ENCODE data around the gene JMJD8.

JMJD8 gene

DNA sequence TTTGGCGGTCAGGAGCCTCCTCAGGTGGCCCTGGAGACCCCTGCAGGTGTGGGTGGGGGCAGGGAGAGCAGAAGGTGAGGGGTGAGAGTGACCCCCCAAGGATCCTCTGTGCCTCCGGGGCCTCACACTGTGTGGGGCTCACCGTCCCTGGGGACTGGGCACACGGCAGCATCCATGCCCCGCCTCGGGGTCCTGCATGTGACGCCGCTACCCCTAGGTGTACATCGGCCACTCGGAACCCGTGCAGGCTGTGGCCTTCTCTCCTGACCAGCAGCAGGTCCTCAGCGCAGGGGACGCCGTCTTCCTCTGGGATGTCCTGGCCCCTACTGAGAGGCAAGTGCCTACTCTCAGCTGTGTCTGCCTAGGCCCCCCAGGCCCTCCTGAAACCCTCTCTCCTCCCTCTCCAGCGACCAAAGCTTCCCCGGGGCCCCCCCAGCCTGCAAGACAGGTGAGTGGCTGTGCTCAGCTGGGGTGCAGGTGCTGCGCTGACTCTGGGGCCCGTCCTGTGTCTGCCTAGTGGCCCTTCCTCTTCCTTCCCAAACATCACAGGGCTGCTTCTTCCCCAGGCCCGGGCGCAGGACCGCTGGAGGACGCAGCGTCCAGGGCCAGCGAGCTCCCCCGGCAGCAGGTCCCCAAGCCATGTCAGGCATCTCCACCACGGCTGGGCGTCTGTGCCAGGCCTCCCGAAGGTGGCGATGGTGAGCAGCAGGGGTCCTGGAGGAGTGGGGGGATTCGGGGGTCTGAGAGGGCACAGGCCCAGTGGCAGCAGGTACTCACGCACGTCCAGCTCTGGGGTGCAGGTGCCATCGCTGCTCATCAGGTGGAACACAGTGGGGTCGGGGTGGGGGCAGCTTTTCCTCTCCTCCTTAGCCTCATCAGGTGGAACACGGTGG is 25.2 kb downstream of the JMJD8 start:
- no peak for DNase-seq

- DNase-seq, result no peak
Observed at GRCh38 chr16:657487-657886, 26.6 kb downstream of the JMJD8 start.

DNA sequence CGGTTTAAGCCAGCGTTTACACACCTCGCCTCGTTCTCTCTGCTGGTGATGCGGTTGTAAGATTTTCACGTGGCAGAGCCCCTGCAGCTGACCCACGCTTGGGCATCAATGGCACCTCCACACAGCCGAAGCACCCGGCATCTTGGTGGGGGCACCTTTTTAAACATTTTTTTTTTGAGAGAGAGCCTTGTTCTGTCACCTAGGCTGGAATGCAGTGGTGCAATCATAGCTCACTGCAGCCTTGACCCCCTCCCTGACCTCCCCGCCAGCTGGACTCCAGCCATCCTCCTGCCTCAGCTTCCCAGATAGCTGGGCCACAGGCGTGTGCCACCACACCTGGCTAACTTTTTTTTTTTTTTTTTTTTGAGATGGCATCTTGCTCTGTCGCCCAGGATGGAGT is 30.1 kb downstream of the JMJD8 start:
- no peak for DNase-seq

DNA sequence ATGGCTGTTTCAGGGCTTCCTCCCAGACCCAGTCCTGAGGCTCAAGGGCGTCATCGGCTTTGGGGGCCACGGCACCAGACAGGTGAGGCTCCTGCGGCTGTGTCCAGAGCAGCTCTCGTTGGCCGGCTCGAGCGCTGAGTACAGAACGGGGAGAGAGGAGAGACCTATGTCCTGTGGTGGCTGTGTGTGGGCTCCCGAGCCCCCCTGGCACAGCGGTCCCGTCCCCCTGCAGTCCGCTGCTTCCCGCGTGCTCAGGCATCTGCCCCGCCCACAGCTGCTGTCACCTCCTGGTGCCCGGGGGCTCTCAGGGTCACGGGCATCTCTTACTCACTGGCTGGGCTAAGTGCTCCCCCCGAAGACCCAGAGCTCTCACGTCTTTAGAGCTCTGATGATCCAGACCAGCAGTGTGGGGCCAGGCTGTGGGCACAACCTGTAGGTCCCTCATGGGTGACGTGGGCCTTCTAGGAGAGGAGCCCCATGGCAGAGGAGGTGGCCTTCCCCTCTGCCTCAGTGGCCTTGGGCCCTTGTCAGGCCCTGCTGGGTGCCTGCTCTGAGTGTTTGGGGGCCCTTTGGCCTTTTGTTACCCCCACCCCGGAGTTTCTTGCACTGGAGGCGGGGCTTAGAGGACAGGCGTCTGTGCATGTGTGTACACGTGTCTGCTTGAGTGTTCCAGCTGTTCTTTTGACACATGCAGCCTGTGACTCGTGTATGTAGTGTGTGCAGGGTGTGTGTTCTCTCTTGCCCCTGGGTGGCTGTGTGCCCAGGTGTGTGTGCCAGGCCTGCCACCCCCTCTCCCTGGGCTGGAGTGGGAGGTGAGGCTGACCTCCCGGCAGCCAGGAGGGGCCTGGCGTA is 31.5 kb downstream of the JMJD8 start:
- no peak for DNase-seq

- no peak for DNase-seq
Observed at GRCh38 chr16:651844-652243, 32.3 kb downstream of the JMJD8 start.

GRCh38 chr16:649631-650030 is 34.5 kb downstream of the JMJD8 start:
- no peak for DNase-seq

- peak; percentile 55 for DNase-seq
Observed at GRCh38 chr16:648781-649589, 35.1 kb downstream of the JMJD8 start, which contains the start of gene WDR90. Gene WDR90, plus strand, starts transcription at chr16:649365. Its CDS starts 52 bp downstream, at chr16:649417.

GRCh38 chr16:648071-648780 is 35.9 kb downstream of the JMJD8 start:
- no peak for DNase-seq

DNA sequence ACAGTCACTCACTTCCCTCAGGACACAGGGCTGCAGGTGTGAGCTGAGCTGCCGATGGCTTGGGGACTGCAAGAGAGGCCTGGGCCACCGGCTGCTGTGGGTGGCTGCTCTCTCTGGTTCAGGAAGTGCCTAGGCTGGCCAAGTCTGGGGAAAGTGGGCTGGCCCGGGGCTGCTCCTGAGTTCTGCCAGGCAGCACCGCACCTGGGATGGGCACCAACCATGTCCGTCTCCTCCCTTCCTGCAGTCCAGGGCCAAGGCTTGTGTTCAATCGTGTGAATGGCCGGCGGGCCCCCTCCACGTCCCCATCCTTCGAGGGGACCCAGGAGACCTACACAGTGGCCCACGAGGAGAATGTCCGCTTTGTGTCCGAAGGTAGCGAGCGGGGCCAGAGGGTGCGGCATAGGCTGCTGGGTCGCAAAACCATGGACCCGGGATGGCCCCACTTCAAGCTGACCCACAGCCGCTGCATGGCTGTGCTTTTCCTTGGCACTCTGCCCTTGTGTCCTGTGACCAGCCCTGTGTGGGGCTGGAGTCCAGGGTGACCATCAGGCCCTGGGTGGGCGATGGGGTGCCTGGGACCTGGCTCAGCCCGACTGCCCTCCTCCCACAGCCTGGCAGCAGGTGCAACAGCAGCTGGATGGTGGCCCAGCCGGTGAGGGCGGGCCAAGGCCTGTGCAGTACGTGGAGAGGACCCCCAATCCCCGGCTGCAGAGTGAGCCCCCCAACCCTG is 36.8 kb downstream of the JMJD8 start:
- DNase-seq, result no peak

DNA sequence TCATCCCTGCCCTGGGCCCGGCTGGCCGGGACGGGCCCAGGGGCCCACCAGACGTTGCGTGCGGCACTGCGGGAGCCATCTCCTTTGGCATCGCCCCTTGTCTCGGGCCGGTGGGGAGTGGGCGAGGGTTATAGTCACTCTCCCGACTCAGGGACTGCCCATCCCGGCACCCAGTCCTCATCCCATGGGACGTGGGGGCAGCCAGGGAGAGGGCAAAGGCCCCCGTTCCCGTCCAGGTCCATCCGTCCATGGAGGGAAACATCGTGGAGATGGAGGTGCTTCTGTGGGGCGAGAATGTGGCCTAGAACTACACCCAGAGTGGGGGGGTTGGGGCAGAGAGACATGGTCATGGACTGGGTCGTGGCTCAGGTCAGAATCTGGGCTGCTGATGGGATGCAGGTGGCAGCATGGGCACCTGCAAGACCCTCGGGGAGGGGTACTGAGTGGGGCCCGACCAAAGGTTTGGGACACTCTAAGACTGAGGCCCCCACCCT is 37.4 kb downstream of the JMJD8 start:
- no peak for DNase-seq

DNA sequence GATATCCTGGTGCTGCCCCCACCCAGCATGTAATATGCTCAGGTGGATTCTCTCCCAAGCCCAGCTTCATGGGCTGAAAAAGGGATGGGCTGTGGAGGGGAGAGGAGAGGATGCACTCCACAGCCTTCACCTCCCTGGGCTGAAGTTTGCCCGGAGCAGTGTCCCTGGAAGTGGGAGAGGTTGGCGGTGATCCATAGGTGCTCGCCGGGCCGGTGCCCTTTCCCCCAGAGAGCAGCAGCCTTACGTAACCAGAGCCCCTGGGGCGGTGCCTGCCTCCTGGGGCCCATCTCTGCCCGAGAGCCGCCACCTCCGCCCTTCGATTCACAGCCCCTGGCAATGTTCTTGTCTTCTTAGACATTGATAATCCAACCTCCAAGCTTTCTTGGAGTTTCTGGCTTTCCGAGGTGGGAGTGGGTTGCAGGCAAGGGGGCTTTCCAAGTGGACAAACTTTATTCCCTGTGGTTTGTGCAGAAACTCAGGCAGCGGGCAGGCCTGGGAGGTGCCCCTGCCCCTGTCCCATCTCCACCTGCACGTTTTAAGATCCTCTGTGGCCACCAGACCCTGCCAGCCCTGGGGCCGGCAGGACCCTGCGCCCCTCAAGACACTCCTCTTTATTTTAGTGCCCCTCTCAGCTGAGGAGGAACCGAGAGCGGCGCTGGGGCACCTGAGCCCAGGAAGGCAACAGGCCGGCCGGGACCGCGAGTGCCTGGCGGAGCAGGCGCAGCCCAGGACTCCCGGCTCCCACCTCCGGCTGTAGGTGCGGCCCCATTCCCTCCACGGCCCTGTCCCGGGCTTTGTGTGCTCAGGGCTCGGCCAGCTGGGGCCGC is 38.1 kb downstream of the JMJD8 start:
- DNase-seq, result no peak

GRCh38 chr16:644556-644955 is 39.6 kb downstream of the JMJD8 start:
- DNase-seq, result no peak

GRCh38 chr16:643050-643368 is 41.1 kb downstream of the JMJD8 start:
- DNase-seq, result no peak

- DNase-seq, result no peak
Observed at GRCh38 chr16:642189-643049, 41.7 kb downstream of the JMJD8 start.

DNA sequence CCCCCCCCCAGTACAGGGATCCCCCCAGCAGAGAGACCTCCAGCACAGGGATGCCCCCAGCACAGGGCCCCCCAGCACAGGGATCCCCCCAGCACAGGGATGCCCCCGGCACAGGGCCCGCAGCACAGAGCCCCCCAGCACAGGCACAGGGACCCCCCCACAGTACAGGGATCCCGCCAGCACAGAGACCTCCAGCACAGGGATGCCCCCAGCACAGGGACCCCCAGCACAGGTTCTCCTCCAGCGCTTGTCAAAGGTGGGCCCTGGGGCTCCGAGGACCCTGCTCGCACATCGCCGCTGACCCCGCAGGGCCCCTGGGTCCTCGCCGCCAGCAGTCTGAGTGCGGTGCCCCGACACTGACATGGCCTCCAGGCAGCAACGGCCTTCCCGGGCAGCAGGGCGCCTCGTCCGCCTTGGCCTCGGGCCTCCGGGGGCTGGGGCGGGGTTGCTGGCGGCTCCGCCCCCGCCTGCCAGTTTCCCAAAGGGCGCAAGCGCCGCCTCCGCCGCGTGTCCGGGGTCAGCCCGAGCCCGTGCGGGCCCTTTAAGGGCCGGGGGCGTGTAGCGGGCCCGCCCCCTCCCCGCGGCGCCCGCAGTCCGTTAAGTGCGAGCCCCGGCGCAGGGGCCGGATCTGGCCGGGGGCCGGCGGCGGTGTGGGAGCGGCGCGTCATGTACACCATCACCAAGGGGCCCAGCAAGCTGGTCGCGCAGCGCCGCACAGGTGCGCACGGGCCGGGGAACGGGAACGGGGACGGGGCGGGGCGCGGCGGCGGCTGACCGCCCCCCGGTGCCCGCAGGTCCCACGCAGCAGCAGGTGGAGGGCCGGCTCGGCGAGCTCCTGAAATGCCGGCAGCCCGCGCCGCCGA is 42.6 kb downstream of the JMJD8 start, which contains the start of gene MCRIP2:
Gene MCRIP2 (plus strand): TSS at position 503 of the 863 bp plus-strand sequence. CDS start 164 bp downstream, at position 667.
- DNase-seq, result no peak

- DNase-seq, result no peak
Observed at GRCh38 chr16:640614-641013, 43.5 kb downstream of the JMJD8 start.

DNA sequence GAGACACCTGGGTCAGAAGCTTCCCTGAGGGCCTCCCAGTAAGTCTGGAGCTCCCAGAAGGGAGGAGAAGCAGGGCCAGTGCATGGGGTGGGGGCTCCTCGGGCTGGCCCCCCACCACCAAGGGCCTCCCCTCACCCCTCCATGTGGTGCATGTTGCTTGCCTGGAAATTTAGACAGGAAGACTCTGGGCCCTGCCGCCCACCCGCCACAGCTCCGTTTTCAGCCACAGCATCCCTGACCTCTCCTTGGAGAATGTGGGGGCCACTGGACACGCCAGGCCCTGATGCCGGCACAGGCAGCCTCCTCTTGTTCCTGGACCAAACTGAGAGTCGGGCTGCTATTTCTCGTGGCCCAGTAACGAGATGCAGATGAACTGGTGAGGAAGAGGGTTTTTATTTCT is 45.3 kb downstream of the JMJD8 start:
- DNase-seq, result no peak

DNA sequence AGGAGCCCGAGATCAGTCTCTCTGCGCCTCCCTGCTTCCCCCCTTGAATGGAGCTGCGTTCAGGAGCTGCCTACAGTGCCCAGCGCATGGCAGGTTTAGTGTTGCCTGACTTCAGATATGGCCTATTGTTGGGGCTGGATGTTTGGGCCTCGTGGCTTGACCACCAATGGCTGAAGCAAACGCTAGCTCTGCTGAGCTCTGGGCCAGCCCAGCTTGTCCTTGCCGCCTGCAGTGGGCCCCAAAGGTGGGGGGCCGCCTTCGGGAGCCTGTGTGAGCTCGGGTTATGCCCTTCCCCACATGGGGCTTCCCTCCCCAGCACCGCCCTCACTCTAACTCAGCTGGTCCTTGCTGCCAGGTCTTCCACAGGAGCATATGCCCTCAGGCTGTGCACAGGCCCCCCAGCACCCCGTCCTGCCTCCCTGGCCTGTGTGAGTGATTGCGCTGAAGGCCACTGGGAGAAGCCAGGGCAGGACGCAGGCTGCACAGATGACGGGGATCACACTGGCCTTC is 46.0 kb downstream of the JMJD8 start:
- DNase-seq, result no peak
